ENCODE measurements around the gene ACVRL1.

Gene ACVRL1

DNA sequence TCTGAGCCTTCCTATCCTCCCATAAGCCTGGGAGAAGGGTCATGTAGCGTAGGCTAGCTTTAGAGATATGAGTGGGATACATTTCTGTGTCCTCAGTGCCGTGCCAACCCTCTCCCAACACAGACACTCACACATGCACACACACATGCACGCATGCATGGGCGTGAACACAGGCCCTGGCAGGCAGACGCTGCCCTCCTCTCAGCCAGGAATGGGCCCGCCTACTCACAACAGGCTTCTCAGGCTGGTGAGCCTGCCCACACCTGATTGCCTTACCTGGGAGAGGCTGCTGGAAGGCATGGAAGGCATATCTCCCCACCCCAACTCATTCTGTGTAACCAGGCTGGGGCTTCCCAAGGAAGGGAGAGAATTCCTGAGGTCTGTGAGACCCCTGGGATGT lies 31.4 kb downstream of the ACVRL1 start:
- in situ Hi-C loops (cut with MboI; ENCODE audit: low sequenced_read_pairs), result no loop called here

- in situ Hi-C loops (cut with MboI; ENCODE audit: low sequenced_read_pairs), result no loop called here
Measured at GRCh38 chr12:51941011-51941581, 33.8 kb downstream of the ACVRL1 start.

DNA sequence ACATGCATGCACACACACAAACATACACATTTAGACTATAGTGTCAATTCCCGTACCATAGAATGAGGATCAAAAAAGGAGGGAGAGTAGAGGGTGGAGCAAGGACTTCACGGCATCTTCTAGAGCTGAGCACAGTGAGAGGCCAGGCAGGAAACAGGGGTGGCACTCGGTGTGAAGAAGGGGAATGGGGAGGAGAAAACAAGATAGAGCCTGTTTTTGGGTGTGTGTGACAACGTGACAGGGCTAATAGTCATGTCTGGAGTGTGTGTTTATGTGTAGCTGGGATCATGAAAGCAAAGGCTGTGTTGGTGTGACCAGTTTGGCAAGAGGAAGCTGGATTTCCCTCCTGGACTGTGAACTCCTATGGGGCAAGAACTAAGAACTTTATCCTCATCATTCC lies 34.3 kb downstream of the ACVRL1 start:
- in situ Hi-C loops (cut with MboI; ENCODE audit: low sequenced_read_pairs), result no loop called here

DNA sequence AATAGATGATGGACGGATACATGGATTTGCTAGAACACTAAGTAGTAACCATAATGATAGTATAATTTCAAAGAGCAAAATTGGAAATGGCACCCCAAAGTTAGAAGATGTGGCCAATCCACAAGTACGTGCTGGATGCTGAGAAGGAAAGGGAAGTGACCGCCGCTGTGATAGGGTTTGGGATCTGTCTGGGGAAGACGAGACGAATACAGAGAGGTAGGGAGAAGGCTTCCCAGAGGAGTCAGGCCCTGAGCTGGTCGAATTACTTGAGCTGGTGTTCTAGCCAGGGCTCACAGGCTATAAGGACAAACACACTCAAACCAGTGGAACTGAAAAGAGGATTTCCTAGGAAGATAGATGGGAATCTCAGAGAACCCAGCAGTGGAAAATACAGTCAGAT lies 34.8 kb downstream of the ACVRL1 start:
- in situ Hi-C loops (cut with MboI; ENCODE audit: low sequenced_read_pairs), result no loop called here

- in situ Hi-C loops (cut with MboI; ENCODE audit: low sequenced_read_pairs), result no loop called here
Measured at GRCh38 chr12:51942501-51943000, 35.2 kb downstream of the ACVRL1 start.

- in situ Hi-C loops (cut with MboI; ENCODE audit: low sequenced_read_pairs), result no loop called here
Measured at GRCh38 chr12:51943346-51943745, 36.0 kb downstream of the ACVRL1 start.

- in situ Hi-C loops (cut with MboI; ENCODE audit: low sequenced_read_pairs), result no loop called here
Measured at GRCh38 chr12:51944608-51945233, 37.4 kb downstream of the ACVRL1 start.

- in situ Hi-C loops (cut with MboI; ENCODE audit: low sequenced_read_pairs), result no loop called here
Measured at GRCh38 chr12:51947246-51947996, 40.1 kb downstream of the ACVRL1 start.

GRCh38 chr12:51948066-51948465 lies 40.8 kb downstream of the ACVRL1 start:
- in situ Hi-C loops (cut with MboI; ENCODE audit: low sequenced_read_pairs), result no loop called here

- in situ Hi-C loops (cut with MboI; ENCODE audit: low sequenced_read_pairs), result no loop called here
Measured at GRCh38 chr12:51949342-51950030, 42.2 kb downstream of the ACVRL1 start.

GRCh38 chr12:51950682-51951198 lies 43.4 kb downstream of the ACVRL1 start:
- in situ Hi-C loops (cut with MboI; ENCODE audit: low sequenced_read_pairs), result no loop called here

DNA sequence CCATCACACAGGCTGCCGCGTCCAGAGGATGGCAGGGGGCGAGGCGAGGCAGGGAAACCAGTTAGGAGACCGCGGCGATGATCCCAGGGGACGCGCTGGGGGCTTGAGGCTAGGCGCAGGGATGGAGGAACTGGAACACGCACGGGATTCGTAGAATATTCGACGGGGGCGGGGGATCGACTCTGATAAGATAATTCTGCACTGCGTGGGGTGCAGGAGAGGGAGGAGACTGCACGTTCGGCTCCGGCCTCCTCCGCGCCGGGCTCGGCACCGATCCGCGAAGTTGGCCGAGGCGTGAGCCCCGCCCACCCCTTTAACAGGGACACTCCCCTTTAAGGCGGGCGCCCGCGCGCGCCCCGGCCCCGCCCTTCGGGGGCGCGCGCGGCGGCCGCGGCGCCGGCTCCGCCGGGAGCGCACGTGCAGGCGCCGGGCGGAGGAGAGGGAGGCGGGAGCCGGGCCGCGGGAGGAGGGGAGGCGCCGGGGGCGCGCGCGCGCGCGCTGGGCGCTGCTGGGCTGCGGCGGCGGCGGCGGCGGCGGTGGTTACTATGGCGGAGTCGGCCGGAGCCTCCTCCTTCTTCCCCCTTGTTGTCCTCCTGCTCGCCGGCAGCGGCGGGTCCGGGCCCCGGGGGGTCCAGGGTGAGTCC lies 44.0 kb downstream of the ACVRL1 start, which contains the start of gene ACVR1B:
Gene ACVR1B (plus strand): TSS at position 501 of the 644 bp plus-strand sequence. CDS start 45 bp downstream, at position 546.
- in situ Hi-C loops (cut with MboI; ENCODE audit: low sequenced_read_pairs), result no loop called here

- in situ Hi-C loops (cut with MboI; ENCODE audit: low sequenced_read_pairs), result no loop called here
Measured at GRCh38 chr12:51951843-51952722, 44.8 kb downstream of the ACVRL1 start.

DNA sequence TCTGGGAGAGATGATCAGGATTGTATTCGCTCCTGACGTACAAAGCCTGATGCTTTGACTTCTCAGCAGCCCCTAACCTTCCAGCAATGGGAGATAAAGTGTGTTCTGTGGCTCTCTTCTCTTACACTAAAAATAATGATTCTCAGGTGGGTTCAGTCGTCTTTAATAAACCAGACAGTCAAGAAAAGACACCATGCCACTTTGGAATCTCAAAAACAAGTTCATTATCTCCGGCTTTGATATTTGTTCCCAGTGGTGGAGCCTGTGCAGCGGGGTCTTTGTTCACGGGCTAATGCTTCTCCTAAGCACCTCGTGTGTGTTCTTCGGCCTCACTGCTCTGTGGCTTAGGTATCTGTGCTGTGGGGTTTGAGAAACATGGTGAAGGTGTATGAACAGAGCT lies 45.8 kb downstream of the ACVRL1 start:
- in situ Hi-C loops (cut with MboI; ENCODE audit: low sequenced_read_pairs), result no loop called here

DNA sequence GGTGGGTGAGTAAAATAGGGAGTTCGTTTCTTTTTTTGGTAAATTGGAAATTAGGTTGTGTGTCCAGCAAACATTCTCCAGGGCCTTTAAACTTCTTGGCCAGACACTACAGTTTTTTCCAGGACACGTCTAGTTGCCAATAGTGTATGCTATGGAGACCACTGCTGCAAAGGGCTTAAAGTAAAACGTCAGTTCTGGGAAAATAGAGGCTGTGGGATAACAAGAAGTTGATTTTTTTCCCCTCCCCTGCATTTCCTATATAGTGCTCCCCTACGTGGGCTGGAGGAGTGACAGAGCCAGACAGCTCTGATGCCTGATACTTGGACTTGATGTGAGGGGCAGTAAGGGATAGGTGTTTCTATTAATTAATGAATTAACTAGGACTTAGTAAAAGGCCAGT lies 46.6 kb downstream of the ACVRL1 start:
- in situ Hi-C loops (cut with MboI; ENCODE audit: low sequenced_read_pairs), result no loop called here

DNA sequence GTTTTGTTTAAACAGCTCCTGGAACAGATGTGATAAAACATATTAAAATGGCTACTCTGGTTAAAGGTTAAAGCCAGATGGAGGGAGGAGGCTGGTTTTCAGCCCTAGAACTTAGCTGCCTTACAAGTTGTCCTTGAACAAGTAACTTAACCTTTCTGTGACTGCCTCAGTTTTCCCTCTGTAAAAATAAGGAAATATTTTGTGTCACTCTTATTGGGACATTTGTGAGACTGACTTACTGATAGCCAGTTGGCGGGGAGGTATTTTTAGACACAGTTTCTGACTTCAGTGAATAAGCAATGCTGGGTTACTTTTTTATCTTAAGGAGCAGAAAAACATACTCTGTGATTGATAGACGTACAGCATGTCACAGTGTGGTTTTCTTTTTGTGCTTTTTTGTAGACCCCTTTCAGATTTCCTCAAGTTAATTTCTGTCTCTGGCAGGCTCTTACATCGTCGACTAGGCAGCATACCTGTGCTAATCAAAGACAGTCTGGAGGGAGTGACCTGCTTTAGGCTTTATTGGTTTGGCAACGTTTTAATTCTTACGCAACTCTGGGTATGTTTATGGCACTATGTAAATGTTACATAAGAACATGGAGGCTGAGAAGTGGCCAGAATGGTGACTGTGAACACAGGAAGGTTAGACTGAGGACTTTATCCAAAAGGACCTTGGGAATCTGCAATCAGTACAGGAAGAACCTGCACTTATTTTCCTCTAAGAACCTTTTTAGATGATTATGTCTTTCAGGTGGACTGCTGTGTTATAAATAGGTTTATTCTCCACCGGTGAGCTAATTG lies 47.5 kb downstream of the ACVRL1 start:
- in situ Hi-C loops (cut with MboI; ENCODE audit: low sequenced_read_pairs), result no loop called here

- in situ Hi-C loops (cut with MboI; ENCODE audit: low sequenced_read_pairs), result no loop called here
Measured at GRCh38 chr12:51955702-51956101, 48.4 kb downstream of the ACVRL1 start.

DNA sequence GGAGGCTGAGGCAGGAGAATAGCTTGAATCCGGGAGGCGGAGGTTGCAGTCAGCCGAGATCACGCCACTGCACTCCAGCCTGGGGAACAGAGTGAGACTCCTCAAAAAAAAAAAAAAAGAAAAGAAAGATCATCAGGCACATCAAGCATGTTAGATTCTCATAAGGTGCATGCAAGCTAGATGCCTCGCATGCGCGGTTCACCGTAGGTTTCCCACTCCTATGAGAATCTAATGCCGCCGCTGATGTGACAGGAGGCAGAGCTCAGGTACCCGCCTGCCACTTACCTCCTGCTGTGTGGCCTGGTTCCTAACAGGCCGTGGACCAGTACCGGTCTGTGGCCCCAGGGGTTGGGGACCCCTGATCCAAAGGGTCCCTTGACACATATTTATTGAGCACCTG lies 51.2 kb downstream of the ACVRL1 start:
- in situ Hi-C loops (cut with MboI; ENCODE audit: low sequenced_read_pairs), result no loop called here

DNA sequence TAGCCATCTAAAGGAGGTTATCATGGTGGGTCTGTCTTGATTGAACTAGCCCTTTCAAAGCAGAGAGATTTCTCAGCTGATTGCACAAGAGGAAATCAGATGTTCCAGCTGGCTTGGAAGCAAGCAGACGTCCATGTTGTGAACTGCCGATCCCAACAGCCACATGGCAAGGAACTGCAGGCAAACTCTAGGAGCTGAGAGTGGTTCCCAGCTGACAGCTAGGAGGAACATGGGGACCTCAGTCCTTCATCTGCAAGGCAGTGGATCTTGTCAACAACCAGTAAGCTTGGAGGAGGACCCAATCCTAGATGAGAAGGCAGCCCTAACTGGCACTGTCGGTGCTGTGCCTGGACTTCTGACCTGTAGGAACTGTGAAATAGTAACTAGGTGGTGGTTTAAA lies 51.9 kb downstream of the ACVRL1 start:
- in situ Hi-C loops (cut with MboI; ENCODE audit: low sequenced_read_pairs), result no loop called here
